Mucosa of descending colon (tissue), 3 donors: ENCODE measurements around the gene CASZ1. TPM values are rescaled to one million over a fixed set of nuclear protein-coding genes. Genes with fewer than 3 reads are reported as not detected.

Experiments used
- ATAC-seq: fragments of 200-7000 bp; cut with Tn5 transposase; one replicate; pipeline ENCODE4 v1.9.1; 2020; ENCODE audit warnings: mild to moderate bottlenecking, moderate library complexity
- DNase-seq, 3 donors: peaks; one replicate each; pipeline ENCODE4 v3.0.0-alpha.2; 2020
- H3K36me3 ChIP-seq: fragments of 200-600 bp; one replicate; pipeline ENCODE4 v1.8.0; 2021; ENCODE audit warnings: low read depth, mild to moderate bottlenecking
- H3K4me1 ChIP-seq: fragments of 200-600 bp; one replicate; pipeline ENCODE4 v1.8.0; 2021; ENCODE audit warnings: low read depth, mild to moderate bottlenecking
- H3K4me3 ChIP-seq: fragments of 200-600 bp; one replicate; pipeline ENCODE4 v1.8.0; 2021; ENCODE audit warnings: mild to moderate bottlenecking
- H3K9me3 ChIP-seq: fragments of 200-600 bp; one replicate; pipeline ENCODE4 v1.8.0; 2021; ENCODE audit warnings: mild to moderate bottlenecking
- CTCF ChIP-seq: fragments of 200-600 bp; IDR thresholded peaks from one replicate; pipeline ENCODE4 v1.8.0; 2022; ENCODE audit warnings: antibody characterized with exemption, mild to moderate bottlenecking
- intact Hi-C, 2 donors: fragments of 100-400 bp; cut with DNase I in 1 of 2; cut with micrococcal nuclease in 1 of 2; formaldehyde crosslinking; loops; one replicate each; pipeline versions ENCODE4 v1.11.0 to v1.11.1; 2022; cut with DNase I, micrococcal nuclease
- total RNA-seq, 3 donors: library from RNA; stranded (reverse); fragmentation: NEBNext Ultra II Directional in 2 of 3; extraction: Animal tissue kit (Norgen Biotek cat#: 25700) in 2 of 3; gene quantifications; one replicate each; pipeline versions ENCODE4 v1.2.1 to v1.2.4, GENCODE V29; 2021 to 2023
- donor health status: DM: no; HTN: no; CAD: no; lungs with moderate emphysema.
- donor health status: DM: no; HTN: no; CAD: no.
- donor health status: DM: no; HTN: yes; CAD: no.

CASZ1 gene
- total RNA-seq, 3 donors from 2014 or later, result 66.5 to 110 (median 84.5) TPM

DNA sequence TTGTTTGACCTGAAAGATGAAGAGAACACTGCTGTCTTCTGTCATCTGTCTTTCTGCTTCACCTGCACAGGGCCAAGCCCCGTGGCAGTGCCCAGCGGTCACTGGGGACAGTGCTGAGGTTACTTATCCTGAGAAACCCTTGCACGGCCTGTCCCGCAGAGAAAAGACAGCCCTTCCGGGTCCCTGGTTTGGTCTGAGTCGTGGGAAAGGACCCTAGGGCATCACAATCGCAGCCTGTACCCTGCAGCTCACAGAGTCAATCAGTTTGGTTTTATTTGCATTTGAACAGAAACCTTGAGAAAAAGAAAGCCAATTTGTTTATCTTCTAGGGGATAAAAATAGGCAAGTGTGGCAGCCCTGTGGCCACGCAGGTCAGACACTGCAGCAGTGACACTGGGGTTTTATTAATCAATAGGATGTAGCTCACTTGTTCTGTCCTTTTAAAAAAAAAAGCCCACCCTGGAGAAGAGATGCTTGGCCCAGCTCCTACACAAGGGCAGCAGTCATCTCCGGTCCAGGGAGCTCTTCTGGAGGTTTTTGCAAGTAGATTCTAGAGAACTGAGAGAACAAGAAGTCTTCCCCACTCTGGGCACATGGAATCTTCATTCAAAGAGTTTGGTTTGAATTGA is 201.7 kb downstream of the CASZ1 start:
- no peak overlapping the region for H3K4me3 ChIP-seq
- TF ChIP-seq CTCF, result no peak
- DNase-seq (no peak), ATAC-seq (no peak)
- intact Hi-C loops, result no loop called here
- no peaks in the 10 kb centered on the region for H3K4me1 ChIP-seq
- no peaks in the 10 kb centered on the region for H3K36me3 ChIP-seq
- H3K9me3 ChIP-seq, result no peaks in the 10 kb centered on the region

- Histone ChIP-seq H3K4me1 (no peaks in the 10 kb centered on the region), H3K9me3 (no peaks in the 10 kb centered on the region), H3K4me3 (no peak overlapping the region), H3K36me3 (no peaks in the 10 kb centered on the region)
- ATAC-seq (no peak), DNase-seq (no peak)
- intact Hi-C loops, result no loop called here
- TF ChIP-seq CTCF, result no peak
These were observed 202.7 kb downstream of the CASZ1 start for GRCh38 chr1:10593750-10594149.

DNA sequence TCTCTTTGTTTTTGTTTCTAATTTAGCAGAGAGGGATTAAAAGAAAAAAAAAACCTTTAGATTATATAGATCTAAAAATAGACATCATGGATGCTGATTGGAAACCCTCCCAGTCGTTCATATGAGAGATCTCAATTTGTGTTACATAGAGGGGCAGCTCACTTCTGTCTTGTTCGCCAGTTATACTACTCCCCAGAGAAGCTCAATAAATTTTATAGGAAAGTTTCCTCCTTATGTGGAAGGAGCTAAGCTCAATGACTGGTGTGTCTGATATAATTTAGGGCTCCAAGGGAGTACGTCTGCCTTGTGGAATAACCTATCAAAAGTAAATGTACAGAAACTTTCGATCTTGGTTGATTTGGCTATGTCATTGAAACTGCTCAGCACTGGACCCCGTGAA is 204.1 kb downstream of the CASZ1 start:
- Histone ChIP-seq H3K4me1 (no peaks in the 10 kb centered on the region), H3K36me3 (no peaks in the 10 kb centered on the region), H3K4me3 (no peak overlapping the region), H3K9me3 (no peaks in the 10 kb centered on the region)
- no peak for TF ChIP-seq CTCF
- ATAC-seq, result no peak
- intact Hi-C loops, result no loop called here
- DNase-seq, result no peak

DNA sequence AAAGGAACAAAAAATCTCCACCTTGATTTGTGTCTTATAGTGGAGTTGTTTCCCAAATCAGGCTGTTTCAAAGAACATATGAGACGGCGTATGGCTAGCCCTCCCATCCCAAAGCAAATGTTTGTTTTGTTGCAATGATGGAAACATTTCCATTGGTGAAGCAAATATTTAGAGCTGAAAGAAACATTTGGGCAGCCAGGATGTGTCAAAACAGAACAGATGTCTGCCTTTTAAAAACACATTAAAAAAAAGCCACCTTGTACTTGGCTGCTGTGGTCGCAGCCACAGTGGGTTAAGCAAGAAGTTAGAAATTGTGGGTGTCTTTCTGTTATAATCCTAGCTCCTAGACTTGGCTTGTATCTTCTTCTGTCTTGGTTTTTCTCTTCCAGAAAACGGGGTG is 205.4 kb downstream of the CASZ1 start:
- H3K36me3 ChIP-seq, result no peaks in the 10 kb centered on the region
- no peak for ATAC-seq
- H3K4me3 ChIP-seq, result no peak overlapping the region
- TF ChIP-seq CTCF, result no peak
- intact Hi-C loops, result no loop called here
- no peaks in the 10 kb centered on the region for H3K9me3 ChIP-seq
- H3K4me1 ChIP-seq, result no peaks in the 10 kb centered on the region
- DNase-seq, result no peak

DNA sequence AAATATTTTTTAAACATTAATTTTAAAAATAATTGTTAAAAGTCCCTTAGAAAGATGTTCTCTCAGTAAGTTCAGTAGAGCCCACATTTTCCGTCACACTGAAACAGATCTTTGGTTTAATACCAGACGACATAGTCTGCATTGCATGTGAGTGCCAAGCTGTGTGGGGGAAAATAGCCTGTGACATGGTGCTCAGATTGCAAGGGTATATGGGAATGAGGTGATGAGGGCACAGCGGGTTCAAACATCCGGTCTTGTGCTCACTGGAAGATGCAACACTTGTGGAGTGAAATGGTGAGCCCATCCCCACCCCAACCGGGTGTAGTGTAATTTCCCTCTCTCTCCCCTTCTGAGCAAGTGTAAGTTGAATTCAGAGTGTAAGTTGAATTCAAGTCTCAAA is 207.4 kb downstream of the CASZ1 start:
- TF ChIP-seq CTCF, result no peak
- Histone ChIP-seq H3K4me3 (no peak overlapping the region), H3K36me3 (no peaks in the 10 kb centered on the region), H3K9me3 (no peaks in the 10 kb centered on the region), H3K4me1 (no peaks in the 10 kb centered on the region)
- ATAC-seq, result no peak
- DNase-seq, result no peak
- intact Hi-C loops, result no loop called here

- Histone ChIP-seq H3K9me3 (no peaks in the 10 kb centered on the region), H3K36me3 (no peaks in the 10 kb centered on the region), H3K4me3 (no peak overlapping the region), H3K4me1 (no peaks in the 10 kb centered on the region)
- DNase-seq (no peak), ATAC-seq (no peak)
- intact Hi-C loops, result no loop called here
- no peak for TF ChIP-seq CTCF
These were observed 207.8 kb downstream of the CASZ1 start for GRCh38 chr1:10588640-10589039.
